SK-N-SH treated with all-trans-retinoic acid at 6 μM for 48 hours (cell line): ENCODE results near the gene RNASE12.

ENCODE experiments used
- ATAC-seq: fragments of 200-7000 bp; cut with Tn5 transposase; 3 replicates; pipeline ENCODE4 v1.9.1; 2020; ENCODE audit warnings: mild to moderate bottlenecking, moderate library complexity
- ARNTL ChIP-seq: fragments of 450-650 bp; formaldehyde crosslinking; IDR thresholded peaks from 2 replicates; pipeline ENCODE4 v1.5.0; 2020; ENCODE audit warnings: low read depth, mild to moderate bottlenecking, moderate library complexity, borderline replicate concordance
- BACH2 ChIP-seq: fragments of 250-450 bp; sonication (Bioruptor Pico); IDR thresholded peaks from 2 replicates; pipeline ENCODE4 v1.9.0; 2021; ENCODE audit warnings: mild to moderate bottlenecking, borderline replicate concordance
- CREB5 ChIP-seq: fragments of 250-450 bp; sonication (Bioruptor Pico); IDR thresholded peaks from 2 replicates; pipeline ENCODE4 v1.5.1; 2020; ENCODE audit warnings: low read depth, mild to moderate bottlenecking, moderate library complexity
- CSDC2 ChIP-seq: fragments of 250-450 bp; sonication (Bioruptor Pico); IDR thresholded peaks from 2 replicates; pipeline ENCODE4 v1.5.0; 2020; ENCODE audit warnings: mild to moderate bottlenecking, moderate library complexity
- CSRNP3 ChIP-seq: fragments of 250-450 bp; sonication (Bioruptor Pico); IDR thresholded peaks from 2 replicates; pipeline ENCODE4 v1.5.1; 2021; ENCODE audit warnings: mild to moderate bottlenecking, moderate library complexity
- ESRRG ChIP-seq: fragments of 250-450 bp; sonication (Bioruptor Pico); IDR thresholded peaks from 2 replicates; pipeline ENCODE4 v1.6.1; 2021; ENCODE audit warnings: mild to moderate bottlenecking
- GLIS3 ChIP-seq: fragments of 250-450 bp; sonication (Bioruptor Pico); IDR thresholded peaks from 2 replicates; pipeline ENCODE4 v1.5.0; 2020; ENCODE audit warnings: mild to moderate bottlenecking, moderate library complexity
- ISL1 ChIP-seq: fragments of 250-450 bp; sonication (Bioruptor Pico); IDR thresholded peaks from 2 replicates; pipeline ENCODE4 v2.1.2; 2022; ENCODE audit warnings: mild to moderate bottlenecking, moderate library complexity
- OSR1 ChIP-seq: fragments of 250-450 bp; sonication (Bioruptor Pico); IDR thresholded peaks from 2 replicates; pipeline ENCODE4 v1.8.0; 2022; ENCODE audit warnings: moderate library complexity, mild to moderate bottlenecking, inconsistent platforms
- PATZ1 ChIP-seq: fragments of 250-450 bp; sonication (Bioruptor Pico); IDR thresholded peaks from 2 replicates; pipeline ENCODE4 v1.8.0; 2020; ENCODE audit warnings: mild to moderate bottlenecking, moderate library complexity, borderline replicate concordance
- POU6F1 ChIP-seq: fragments of 250-450 bp; sonication (Bioruptor Pico); IDR thresholded peaks from 2 replicates; pipeline ENCODE4 v1.8.0; 2021; ENCODE audit warnings: low read depth, mild to moderate bottlenecking, moderate library complexity, borderline replicate concordance
- RARB ChIP-seq: fragments of 250-450 bp; sonication (Bioruptor Pico); IDR thresholded peaks from 2 replicates; pipeline ENCODE4 v1.8.0; 2021; ENCODE audit warnings: mild to moderate bottlenecking, moderate library complexity
- SNAI2 ChIP-seq: fragments of 250-450 bp; sonication (Bioruptor Pico); IDR thresholded peaks from 2 replicates; pipeline ENCODE4 v1.5.0; 2020; ENCODE audit warnings: mild to moderate bottlenecking, moderate library complexity
- TCF4 ChIP-seq: fragments of 250-450 bp; sonication (Bioruptor Pico); IDR thresholded peaks from 2 replicates; pipeline ENCODE4 v1.8.0; 2021; ENCODE audit warnings: mild to moderate bottlenecking, moderate library complexity, borderline replicate concordance
- TOX ChIP-seq: fragments of 250-450 bp; sonication (Bioruptor Pico); IDR thresholded peaks from 2 replicates; pipeline ENCODE4 v1.8.0; 2021; ENCODE audit warnings: mild to moderate bottlenecking, moderate library complexity, borderline replicate concordance
- TSHZ2 ChIP-seq: fragments of 250-450 bp; sonication (Bioruptor Pico); IDR thresholded peaks from 2 replicates; pipeline ENCODE4 v1.5.0; 2020; ENCODE audit warnings: mild to moderate bottlenecking, moderate library complexity
- ZC3H10 ChIP-seq: fragments of 250-450 bp; sonication (Bioruptor Pico); IDR thresholded peaks from 2 replicates; pipeline ENCODE4 v1.5.1; 2021; ENCODE audit warnings: mild to moderate bottlenecking, moderate library complexity
- ZFP3 ChIP-seq: fragments of 250-450 bp; sonication (Bioruptor Pico); IDR thresholded peaks from 2 replicates; pipeline ENCODE4 v1.5.0; 2020; ENCODE audit warnings: mild to moderate bottlenecking, moderate library complexity
- ZFP30 ChIP-seq: fragments of 450-650 bp; formaldehyde crosslinking; IDR thresholded peaks from 2 replicates; pipeline ENCODE4 v1.5.0; 2022; ENCODE audit warnings: mild to moderate bottlenecking, moderate library complexity
- ZNF565 ChIP-seq: fragments of 450-650 bp; formaldehyde crosslinking; conservative IDR thresholded peaks from 2 replicates; pipeline ENCODE4 v1.5.0; 2020; ENCODE audit warnings: low read depth, mild to moderate bottlenecking, moderate library complexity
- ZNF70 ChIP-seq: fragments of 450-650 bp; formaldehyde crosslinking; IDR thresholded peaks from 2 replicates; pipeline ENCODE4 v1.5.0; 2020; ENCODE audit warnings: mild to moderate bottlenecking, moderate library complexity
- ZNF8 ChIP-seq: fragments of 450-650 bp; formaldehyde crosslinking; IDR thresholded peaks from 2 replicates; pipeline ENCODE4 v1.5.0; 2020; ENCODE audit warnings: mild to moderate bottlenecking, moderate library complexity

Gene RNASE12

GRCh38 chr14:20607617-20608016 lies 16.4 kb upstream of the RNASE12 start:
- no peak for TF ChIP-seq ISL1 (CRISPR knock-in tag)
- no peak for TF ChIP-seq TCF4
- no peak for TF ChIP-seq ZNF8 (CRISPR knock-in tag)
- no peak for TF ChIP-seq ZFP3 (CRISPR knock-in tag)
- no peak for TF ChIP-seq CSRNP3 (CRISPR knock-in tag)
- no peak for TF ChIP-seq ZNF70
- TF ChIP-seq BACH2 (CRISPR knock-in tag), result no peak
- no peak for TF ChIP-seq ZFP30 (CRISPR knock-in tag)
- TF ChIP-seq PATZ1 (CRISPR knock-in tag), result no peak
- TF ChIP-seq CSDC2 (CRISPR knock-in tag), result no peak
- TF ChIP-seq POU6F1 (CRISPR knock-in tag), result no peak
- ATAC-seq, result no peak

- TF ChIP-seq CSDC2 (CRISPR knock-in tag) (no peak), ZC3H10 (CRISPR knock-in tag) (no peak), ZNF8 (CRISPR knock-in tag) (no peak), RARB (no peak), ESRRG (no peak), ISL1 (CRISPR knock-in tag) (no peak), BACH2 (CRISPR knock-in tag) (no peak), TSHZ2 (no peak), ARNTL (CRISPR knock-in tag) (no peak), CSRNP3 (CRISPR knock-in tag) (no peak), GLIS3 (CRISPR knock-in tag) (no peak), ZFP3 (CRISPR knock-in tag) (no peak), TOX (CRISPR knock-in tag) (no peak)
These were observed 15.7 kb upstream of the RNASE12 start for GRCh38 chr14:20606902-20607242.

GRCh38 chr14:20606190-20606901 lies 15.2 kb upstream of the RNASE12 start:
- no peak for TF ChIP-seq CSDC2 (CRISPR knock-in tag)
- no peak for TF ChIP-seq CREB5
- TF ChIP-seq SNAI2, result no peak
- TF ChIP-seq ZNF565 (CRISPR knock-in tag), result no peak
- no peak for TF ChIP-seq OSR1 (CRISPR knock-in tag)
- TF ChIP-seq ZFP3 (CRISPR knock-in tag), result no peak
- TF ChIP-seq ARNTL (CRISPR knock-in tag), result no peak
- ATAC-seq, result peak; percentile 45

More at GRCh38 chr14:20606902-20607242, 15.7 kb upstream of the RNASE12 start:
- ATAC-seq, result no peak
